Measurements from ENCODE around the gene OLFML1.

OLFML1 gene

GRCh38 chr11:7532405-7533145, 47.3 kb downstream of the OLFML1 start:
- no peak for TF ChIP-seq JUND (IDR thresholded peaks at IDR 0.05; ENCODE audit: low read depth)
- in situ Hi-C loops (cut with HindIII; ENCODE audit: low pct_unique_long_range_greater_than_20kb, low sequenced_read_pairs) = no loop called here
- no peak for DNase-seq (ENCODE audit: low read depth in 1 of 2, low spot score in 1 of 2)

DNA sequence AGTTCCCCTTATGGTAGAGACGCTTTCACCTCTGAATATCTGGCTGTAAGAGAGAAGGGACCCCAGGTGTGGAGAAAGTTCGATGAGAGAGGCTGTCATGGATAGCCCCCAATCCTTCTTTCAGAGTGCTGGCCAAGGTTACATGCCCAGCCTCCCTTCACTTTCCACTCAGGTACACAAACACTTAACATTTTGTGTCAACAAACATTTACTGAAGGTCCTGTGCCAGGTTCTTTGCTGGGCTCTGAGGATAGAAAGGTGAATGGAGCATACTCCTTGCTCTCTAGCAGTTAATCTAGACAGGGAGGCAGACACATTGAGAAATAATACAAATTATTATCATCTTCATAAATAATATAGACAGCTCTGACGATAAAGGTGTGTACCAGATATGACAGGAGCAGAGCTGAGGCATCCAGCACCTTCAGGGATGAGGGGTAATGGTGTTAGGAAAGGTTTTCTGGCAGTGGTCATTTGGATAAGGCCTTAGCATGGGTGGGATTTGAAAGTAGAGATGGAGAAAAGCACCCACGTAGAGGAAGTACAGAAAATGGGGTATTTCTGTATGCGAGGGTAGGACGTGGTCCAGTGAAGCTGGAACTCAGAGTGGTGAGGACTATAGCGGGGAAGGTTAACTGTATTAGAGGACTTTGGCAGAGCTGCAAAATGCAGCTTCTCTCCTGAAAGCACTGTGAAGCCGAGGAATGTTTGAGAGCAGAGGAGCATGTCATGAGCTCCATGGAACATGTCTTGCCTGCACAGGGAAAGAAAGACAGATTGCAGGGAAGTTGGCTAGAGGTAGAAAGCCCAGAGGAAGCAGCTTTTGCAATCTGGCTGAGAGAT, 48.1 kb downstream of the OLFML1 start:
- no peak for TF ChIP-seq JUND (IDR thresholded peaks at IDR 0.05; ENCODE audit: low read depth)
- no peak for DNase-seq (ENCODE audit: low read depth in 1 of 2, low spot score in 1 of 2)
- in situ Hi-C loops (cut with HindIII; ENCODE audit: low pct_unique_long_range_greater_than_20kb, low sequenced_read_pairs) = no loop called here

DNA sequence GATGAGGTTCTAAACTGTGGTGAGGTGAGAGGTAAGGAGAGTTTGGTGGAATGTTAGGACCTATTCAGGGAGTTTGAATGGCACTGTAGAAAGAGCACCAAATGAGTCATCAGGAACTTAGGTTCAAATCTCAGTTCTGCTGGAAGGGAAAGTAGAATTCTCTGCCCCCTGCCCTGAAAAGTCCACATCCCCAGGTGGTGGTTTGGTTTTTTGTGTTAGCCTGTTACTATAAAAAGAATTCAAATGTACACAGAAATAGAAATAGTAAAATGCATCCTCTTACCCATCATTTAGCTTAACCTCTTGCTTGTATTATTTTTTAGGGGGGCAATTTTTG, 48.7 kb downstream of the OLFML1 start:
- TF ChIP-seq JUND (IDR thresholded peaks at IDR 0.05; ENCODE audit: low read depth) = no peak
- in situ Hi-C loops (cut with HindIII; ENCODE audit: low pct_unique_long_range_greater_than_20kb, low sequenced_read_pairs) = no loop called here
- DNase-seq (ENCODE audit: low read depth in 1 of 2, low spot score in 1 of 2) = no peak

GRCh38 chr11:7536100-7536499, 50.8 kb downstream of the OLFML1 start:
- in situ Hi-C loops (cut with HindIII; ENCODE audit: low pct_unique_long_range_greater_than_20kb, low sequenced_read_pairs) = no loop called here
- DNase-seq (ENCODE audit: low read depth in 1 of 2, low spot score in 1 of 2) = no peak
- no peak for TF ChIP-seq JUND (IDR thresholded peaks at IDR 0.05; ENCODE audit: low read depth)

DNA sequence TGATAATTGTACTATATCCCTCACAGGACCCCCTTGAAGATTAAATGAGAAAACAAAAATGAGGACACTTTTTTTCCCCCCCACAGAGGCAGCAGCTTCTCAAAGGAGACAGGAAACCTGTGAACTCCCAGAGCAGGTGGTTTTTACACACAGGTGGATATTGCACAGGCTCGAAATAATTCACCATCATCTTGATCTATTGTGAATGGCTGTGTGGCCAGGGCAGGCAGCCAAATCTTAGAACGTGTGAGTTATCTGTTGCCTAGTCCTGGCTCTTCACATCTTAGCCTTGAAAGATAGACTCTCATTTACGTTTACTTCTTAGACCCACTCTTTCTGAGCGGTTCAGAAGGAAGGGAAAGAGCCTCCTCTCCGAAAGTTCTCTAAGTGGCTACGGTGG, 52.0 kb downstream of the OLFML1 start:
- TF ChIP-seq JUND (IDR thresholded peaks at IDR 0.05; ENCODE audit: low read depth) = no peak
- in situ Hi-C loops (cut with HindIII; ENCODE audit: low pct_unique_long_range_greater_than_20kb, low sequenced_read_pairs) = no loop called here

GRCh38 chr11:7538031-7538430, 52.7 kb downstream of the OLFML1 start:
- no peak for DNase-seq (ENCODE audit: low read depth in 1 of 2, low spot score in 1 of 2)
- in situ Hi-C loops (cut with HindIII; ENCODE audit: low pct_unique_long_range_greater_than_20kb, low sequenced_read_pairs) = no loop called here
- no peak for TF ChIP-seq JUND (IDR thresholded peaks at IDR 0.05; ENCODE audit: low read depth)

More for the DNA sequence above, 52.0 kb downstream of the OLFML1 start:
- no peak for DNase-seq (ENCODE audit: low read depth in 1 of 2, low spot score in 1 of 2)

DNA sequence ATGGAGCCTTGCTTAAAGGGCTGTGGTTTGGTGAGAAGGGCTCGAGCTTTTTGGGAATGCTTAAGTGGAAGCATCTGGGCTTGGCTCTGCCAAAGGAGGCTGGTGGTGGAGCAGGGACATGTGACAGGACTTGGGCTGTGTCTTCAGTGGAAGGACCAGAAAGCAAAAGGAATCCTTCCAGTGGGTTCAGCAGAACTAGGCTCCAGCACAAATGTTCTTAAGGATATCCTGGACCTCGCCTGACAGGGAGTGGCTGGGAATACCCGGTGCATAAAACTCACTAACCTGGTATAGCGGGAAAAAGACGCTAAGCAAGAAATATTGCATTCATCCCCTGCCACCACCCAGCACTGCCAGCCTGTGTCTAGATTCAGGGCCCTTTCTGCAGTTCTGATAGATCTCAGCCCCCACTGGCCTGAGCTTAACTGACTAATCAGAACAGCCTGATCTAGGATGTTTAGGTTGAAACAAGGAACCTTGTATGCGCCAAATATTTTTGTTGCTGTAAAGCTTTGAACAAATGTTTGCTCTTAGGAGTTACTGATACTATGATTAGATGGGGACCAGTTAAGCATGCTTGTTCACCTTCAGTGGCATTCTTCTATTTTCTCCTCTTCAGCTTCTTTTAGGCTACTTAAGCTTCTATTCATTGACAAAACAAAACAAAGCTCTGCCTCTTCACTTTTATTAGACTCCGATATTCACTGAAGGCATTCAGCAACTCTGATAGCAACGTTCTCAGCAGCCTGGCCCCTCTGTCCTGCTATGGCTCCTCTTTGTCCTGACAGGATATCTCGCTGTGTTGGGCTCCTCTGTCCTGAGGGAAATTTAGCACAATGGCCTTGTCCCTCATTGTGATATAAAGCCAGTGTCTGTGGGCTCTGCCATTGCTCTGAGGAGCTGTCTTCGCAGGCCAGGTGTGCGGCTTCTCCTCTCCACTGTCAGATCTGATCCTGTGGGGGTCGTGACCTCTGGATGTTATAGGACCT, 53.5 kb downstream of the OLFML1 start:
- peak; percentile 84 for TF ChIP-seq JUND (IDR thresholded peaks at IDR 0.05; ENCODE audit: low read depth)
- in situ Hi-C loops (cut with HindIII; ENCODE audit: low pct_unique_long_range_greater_than_20kb, low sequenced_read_pairs) = no loop called here
- peak in 1 of 2 experiments; percentile 77 for DNase-seq (ENCODE audit: low read depth in 1 of 2, low spot score in 1 of 2)

DNA sequence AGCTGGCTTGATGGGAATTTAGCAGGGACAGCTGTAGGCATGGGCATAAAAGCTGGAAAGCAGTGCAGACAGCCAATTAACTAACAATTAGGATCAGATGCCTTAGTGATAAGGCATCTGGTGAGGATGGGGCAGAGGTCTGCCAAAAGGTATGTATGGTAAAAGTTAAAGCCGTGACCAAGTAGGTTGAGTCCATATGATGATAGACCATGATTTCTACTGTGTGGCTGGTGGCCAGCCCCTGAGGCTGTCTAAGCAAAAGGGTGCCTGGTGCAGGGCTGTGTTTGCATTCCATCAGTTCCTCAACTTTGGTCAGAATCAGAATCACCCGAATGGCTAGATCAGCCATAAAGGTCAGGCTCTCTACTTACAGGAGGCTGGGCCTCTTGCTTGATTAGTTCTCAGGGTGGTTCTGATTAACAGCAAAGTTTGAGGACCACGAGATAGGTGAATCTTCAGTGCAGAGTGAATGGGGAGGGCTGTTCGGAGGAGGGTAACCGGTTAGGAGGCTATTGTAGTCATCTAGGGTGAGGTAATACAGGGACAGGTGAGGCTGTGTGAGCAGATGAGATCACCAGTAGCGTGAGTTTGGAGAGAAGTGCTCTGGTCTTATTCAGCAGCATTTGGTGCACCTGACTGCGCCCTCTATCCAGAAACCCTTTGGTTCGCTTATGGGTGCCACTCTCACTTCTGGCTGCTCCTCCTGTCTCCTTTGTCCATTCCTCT, 55.7 kb downstream of the OLFML1 start:
- DNase-seq (ENCODE audit: low read depth in 1 of 2, low spot score in 1 of 2) = peak in 1 of 2 experiments; percentile 45
- TF ChIP-seq JUND (IDR thresholded peaks at IDR 0.05; ENCODE audit: low read depth) = no peak
- in situ Hi-C loops (cut with HindIII; ENCODE audit: low pct_unique_long_range_greater_than_20kb, low sequenced_read_pairs) = no loop called here

- DNase-seq (ENCODE audit: low read depth in 1 of 2, low spot score in 1 of 2) = no peak
- in situ Hi-C loops (cut with HindIII; ENCODE audit: low pct_unique_long_range_greater_than_20kb, low sequenced_read_pairs) = no loop called here
- TF ChIP-seq JUND (IDR thresholded peaks at IDR 0.05; ENCODE audit: low read depth) = no peak
Measured at GRCh38 chr11:7543302-7543701, 58.0 kb downstream of the OLFML1 start.

DNA sequence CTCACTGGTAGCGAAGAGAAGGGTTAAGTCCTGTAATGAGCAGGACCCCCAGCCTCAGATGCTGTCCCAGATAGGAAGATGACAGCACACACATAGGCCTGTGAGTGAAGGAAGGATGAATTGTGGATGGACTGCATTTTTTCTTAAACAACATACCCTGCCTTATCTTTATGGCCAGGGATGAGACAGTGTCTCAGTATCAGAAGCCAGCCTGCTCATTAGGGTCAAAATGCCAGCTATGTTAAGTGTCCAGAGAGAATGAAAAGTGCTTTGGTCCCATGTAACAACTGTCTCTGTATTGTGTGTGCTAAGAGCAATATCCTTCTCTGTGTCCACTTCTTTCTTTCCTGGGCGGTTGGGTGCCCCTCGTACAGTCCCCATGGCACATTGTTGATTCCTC, 58.7 kb downstream of the OLFML1 start:
- DNase-seq (ENCODE audit: low read depth in 1 of 2, low spot score in 1 of 2) = no peak
- in situ Hi-C loops (cut with HindIII; ENCODE audit: low pct_unique_long_range_greater_than_20kb, low sequenced_read_pairs) = no loop called here
- no peak for TF ChIP-seq JUND (IDR thresholded peaks at IDR 0.05; ENCODE audit: low read depth)

GRCh38 chr11:7545611-7546010, 60.3 kb downstream of the OLFML1 start:
- in situ Hi-C loops (cut with HindIII; ENCODE audit: low pct_unique_long_range_greater_than_20kb, low sequenced_read_pairs) = no loop called here
- TF ChIP-seq JUND (IDR thresholded peaks at IDR 0.05; ENCODE audit: low read depth) = no peak
- DNase-seq (ENCODE audit: low read depth in 1 of 2, low spot score in 1 of 2) = no peak

DNA sequence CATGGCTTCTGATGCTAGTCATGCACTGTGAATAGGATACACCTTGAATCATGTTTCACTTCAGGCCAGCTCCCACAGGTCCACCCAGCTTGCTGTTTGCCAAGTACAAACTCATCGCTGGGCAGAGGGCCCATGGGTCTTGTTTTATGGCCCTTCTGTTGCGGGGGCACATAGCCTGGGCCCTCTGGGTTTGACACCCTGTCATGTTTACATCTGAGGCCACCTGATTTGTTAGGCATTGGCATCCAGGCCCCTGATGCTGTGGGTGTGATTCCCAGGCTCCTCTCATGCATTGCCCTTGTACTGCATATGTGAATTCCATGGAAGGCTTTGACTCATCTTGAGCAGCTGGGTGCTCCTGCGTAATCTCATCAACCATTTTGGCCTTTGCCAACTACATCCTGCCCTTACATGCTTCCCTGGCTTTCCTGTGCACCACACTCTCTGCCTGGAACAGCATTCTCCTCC, 61.1 kb downstream of the OLFML1 start:
- TF ChIP-seq JUND (IDR thresholded peaks at IDR 0.05; ENCODE audit: low read depth) = no peak
- in situ Hi-C loops (cut with HindIII; ENCODE audit: low pct_unique_long_range_greater_than_20kb, low sequenced_read_pairs) = no loop called here
- no peak for DNase-seq (ENCODE audit: low read depth in 1 of 2, low spot score in 1 of 2)

All from T47D (cell line).